ENCODE results near the gene TNFSF8.
A peak's percentile ranks its signal among the peaks of the same experiment; 100 is the strongest.

The TNFSF8 gene

GRCh38 chr9:114930056-114930812 is at the start of gene TNFSF8:
Gene TNFSF8 (minus strand): TSS chr9:114930591. CDS start chr9:114930303, 288 bp downstream.
- H3K4me1 Mint-ChIP-seq (ENCODE audit: low read depth), result peaks cover 38% of the 10 kb centered on the region
- H3K9me3 Mint-ChIP-seq, result no peaks in the 10 kb centered on the region
- H3K27ac Mint-ChIP-seq, result peak within 1 kb of the TSS; percentile 92
- no peaks in the 10 kb centered on the region for H3K36me3 Mint-ChIP-seq (ENCODE audit: low read depth)
- H3K27me3 Mint-ChIP-seq, result peaks cover 3% of the 10 kb centered on the region
- intact Hi-C loops (cut with micrococcal nuclease), result no loop called here
- peak within 1 kb of the TSS; percentile 79 for H3K4me3 Mint-ChIP-seq

- intact Hi-C loops (cut with micrococcal nuclease), result no loop called here
- Mint-ChIP-seq H3K27me3 (no peaks in the 10 kb centered on the region), H3K36me3 (ENCODE audit: low read depth) (no peaks in the 10 kb centered on the region), H3K4me1 (ENCODE audit: low read depth) (peaks cover 24% of the 10 kb centered on the region), H3K4me3 (no peak overlapping the region), H3K9me3 (no peaks in the 10 kb centered on the region), H3K27ac (no peak overlapping the region)
Measured at GRCh38 chr9:114973216-114973615, 42.8 kb upstream of the TNFSF8 start.

GRCh38 chr9:114972510-114973136 is 42.2 kb upstream of the TNFSF8 start:
- Mint-ChIP-seq H3K27me3 (no peaks in the 10 kb centered on the region), H3K9me3 (no peaks in the 10 kb centered on the region), H3K4me1 (ENCODE audit: low read depth) (peaks cover 27% of the 10 kb centered on the region), H3K27ac (no peak overlapping the region), H3K36me3 (ENCODE audit: low read depth) (no peaks in the 10 kb centered on the region), H3K4me3 (no peak overlapping the region)
- intact Hi-C loops (cut with micrococcal nuclease), result no loop called here

GRCh38 chr9:114969269-114969668 is 38.9 kb upstream of the TNFSF8 start:
- Mint-ChIP-seq H3K4me3 (no peak overlapping the region), H3K27ac (no peak overlapping the region), H3K36me3 (ENCODE audit: low read depth) (no peaks in the 10 kb centered on the region), H3K27me3 (no peaks in the 10 kb centered on the region), H3K4me1 (ENCODE audit: low read depth) (peaks cover 32% of the 10 kb centered on the region), H3K9me3 (no peaks in the 10 kb centered on the region)
- intact Hi-C loops (cut with micrococcal nuclease), result loop anchor here (5.0 kb wide), 1 partner anchor 42 kb away; no protein-coding TSS in a partner anchor

- peaks cover 26% of the 10 kb centered on the region for H3K4me1 Mint-ChIP-seq (ENCODE audit: low read depth)
- H3K9me3 Mint-ChIP-seq, result peaks cover 5% of the 10 kb centered on the region
- no peaks in the 10 kb centered on the region for H3K27me3 Mint-ChIP-seq
- peak overlapping the region; percentile 49 for H3K27ac Mint-ChIP-seq
- intact Hi-C loops (cut with micrococcal nuclease), result loop anchor here (5.0 kb wide), 1 partner anchor 41 kb away; no protein-coding TSS in a partner anchor
- no peaks in the 10 kb centered on the region for H3K36me3 Mint-ChIP-seq (ENCODE audit: low read depth)
- H3K4me3 Mint-ChIP-seq, result no peak overlapping the region
Measured at GRCh38 chr9:114968671-114969070, 38.3 kb upstream of the TNFSF8 start.

- peaks cover 36% of the 10 kb centered on the region for H3K9me3 Mint-ChIP-seq
- intact Hi-C loops (cut with micrococcal nuclease), result loop anchor here (5.0 kb wide), 1 partner anchor 38 kb away; no protein-coding TSS in a partner anchor
- no peaks in the 10 kb centered on the region for H3K27me3 Mint-ChIP-seq
- no peak overlapping the region for H3K4me3 Mint-ChIP-seq
- no peak overlapping the region for H3K27ac Mint-ChIP-seq
- H3K4me1 Mint-ChIP-seq (ENCODE audit: low read depth), result peaks cover 25% of the 10 kb centered on the region
- H3K36me3 Mint-ChIP-seq (ENCODE audit: low read depth), result peaks cover 27% of the 10 kb centered on the region
Measured at GRCh38 chr9:114965564-114965963, 35.2 kb upstream of the TNFSF8 start.

GRCh38 chr9:114962809-114963208 is 32.4 kb upstream of the TNFSF8 start:
- peaks cover 25% of the 10 kb centered on the region for H3K4me1 Mint-ChIP-seq (ENCODE audit: low read depth)
- peaks cover 40% of the 10 kb centered on the region for H3K36me3 Mint-ChIP-seq (ENCODE audit: low read depth)

GRCh38 chr9:114960276-114960675 is 29.9 kb upstream of the TNFSF8 start:
- no peak overlapping the region for H3K27ac Mint-ChIP-seq

More at GRCh38 chr9:114962809-114963208, 32.4 kb upstream of the TNFSF8 start:
- Mint-ChIP-seq H3K27me3 (no peaks in the 10 kb centered on the region), H3K4me3 (no peak overlapping the region), H3K9me3 (peaks cover 55% of the 10 kb centered on the region), H3K27ac (no peak overlapping the region)
- intact Hi-C loops (cut with micrococcal nuclease), result no loop called here

GRCh38 chr9:114958844-114959235 is 28.4 kb upstream of the TNFSF8 start:
- H3K9me3 Mint-ChIP-seq, result peaks cover 51% of the 10 kb centered on the region
- H3K27me3 Mint-ChIP-seq, result no peaks in the 10 kb centered on the region
- H3K36me3 Mint-ChIP-seq (ENCODE audit: low read depth), result peaks cover 40% of the 10 kb centered on the region
- H3K4me1 Mint-ChIP-seq (ENCODE audit: low read depth), result peaks cover 55% of the 10 kb centered on the region
- intact Hi-C loops (cut with micrococcal nuclease), result no loop called here
- H3K4me3 Mint-ChIP-seq, result peak overlapping the region; percentile 5
- peak overlapping the region; percentile 82 for H3K27ac Mint-ChIP-seq

More at GRCh38 chr9:114960276-114960675, 29.9 kb upstream of the TNFSF8 start:
- no peak overlapping the region for H3K4me3 Mint-ChIP-seq
- peaks cover 55% of the 10 kb centered on the region for H3K9me3 Mint-ChIP-seq
- peaks cover 40% of the 10 kb centered on the region for H3K36me3 Mint-ChIP-seq (ENCODE audit: low read depth)
- no peaks in the 10 kb centered on the region for H3K27me3 Mint-ChIP-seq
- peaks cover 41% of the 10 kb centered on the region for H3K4me1 Mint-ChIP-seq (ENCODE audit: low read depth)
- intact Hi-C loops (cut with micrococcal nuclease), result no loop called here

- Mint-ChIP-seq H3K36me3 (ENCODE audit: low read depth) (peaks cover 40% of the 10 kb centered on the region), H3K9me3 (peaks cover 45% of the 10 kb centered on the region), H3K4me3 (peak overlapping the region; percentile 59), H3K27ac (peak overlapping the region; percentile 82), H3K4me1 (ENCODE audit: low read depth) (peaks cover 61% of the 10 kb centered on the region), H3K27me3 (no peaks in the 10 kb centered on the region)
- intact Hi-C loops (cut with micrococcal nuclease), result no loop called here
Measured at GRCh38 chr9:114958021-114958843, 27.8 kb upstream of the TNFSF8 start.

- Mint-ChIP-seq H3K4me1 (ENCODE audit: low read depth) (peaks cover 61% of the 10 kb centered on the region), H3K9me3 (peaks cover 38% of the 10 kb centered on the region), H3K4me3 (no peak overlapping the region), H3K27me3 (no peaks in the 10 kb centered on the region), H3K36me3 (ENCODE audit: low read depth) (peaks cover 33% of the 10 kb centered on the region), H3K27ac (peak overlapping the region; percentile 82)
- intact Hi-C loops (cut with micrococcal nuclease), result no loop called here
Measured at GRCh38 chr9:114957558-114957957, 27.2 kb upstream of the TNFSF8 start.

- H3K9me3 Mint-ChIP-seq, result peaks cover 13% of the 10 kb centered on the region
- peaks cover 1% of the 10 kb centered on the region for H3K27me3 Mint-ChIP-seq
- intact Hi-C loops (cut with micrococcal nuclease), result no loop called here
- H3K4me1 Mint-ChIP-seq (ENCODE audit: low read depth), result peaks cover 73% of the 10 kb centered on the region
- H3K27ac Mint-ChIP-seq, result peak overlapping the region; percentile 90
- H3K4me3 Mint-ChIP-seq, result no peak overlapping the region
- H3K36me3 Mint-ChIP-seq (ENCODE audit: low read depth), result peaks cover 12% of the 10 kb centered on the region
Measured at GRCh38 chr9:114954956-114955582, 24.7 kb upstream of the TNFSF8 start.

- peaks cover 67% of the 10 kb centered on the region for H3K4me1 Mint-ChIP-seq (ENCODE audit: low read depth)
- peak overlapping the region; percentile 56 for H3K4me3 Mint-ChIP-seq
- H3K36me3 Mint-ChIP-seq (ENCODE audit: low read depth), result peaks cover 1% of the 10 kb centered on the region
- peak overlapping the region; percentile 90 for H3K27ac Mint-ChIP-seq
- peaks cover 2% of the 10 kb centered on the region for H3K9me3 Mint-ChIP-seq
- intact Hi-C loops (cut with micrococcal nuclease), result no loop called here
- peaks cover 1% of the 10 kb centered on the region for H3K27me3 Mint-ChIP-seq
Measured at GRCh38 chr9:114953959-114954358, 23.6 kb upstream of the TNFSF8 start.
